H1 (cell line): ENCODE data around the gene ADK. TPM values are rescaled to one million over a fixed set of nuclear protein-coding genes. Genes with fewer than 3 reads are reported as not detected.

ENCODE experiments used
- BACH1 ChIP-seq: IDR thresholded peaks from 2 replicates; pipeline ENCODE4 v1.6.1; 2012; ENCODE audit warnings: low read length, improper control_type of control experiment
- JUN ChIP-seq: IDR thresholded peaks from 2 replicates; pipeline ENCODE4 v1.6.1; 2011; ENCODE audit warnings: low read depth, mild to moderate bottlenecking, improper control_type of control experiment, low read length
- TAF7 ChIP-seq: optimal IDR thresholded peaks from 2 replicates; pipeline ENCODE3; 2011; ENCODE audit warnings: low read depth, mild to moderate bottlenecking, inconsistent platforms, low read length, moderate library complexity, borderline replicate concordance
- TBP ChIP-seq: IDR thresholded peaks from 2 replicates; pipeline ENCODE4 v1.6.1; 2011; ENCODE audit warnings: low read depth, low read length, improper control_type of control experiment
- polyA plus RNA-seq, 7 experiments: library from polyadenylated mRNA; depleted of rRNA in 3 of 7; stranded (reverse) in 5 of 7; unstranded in 2 of 7; fragments of >200 nt in 5 of 7; fragments of 200-250 nt in 2 of 7; gene quantifications; 1 replicate in 5 of 7; 2 replicates in 1 of 7; 4 replicates in 1 of 7; pipeline versions ENCODE4 v1.2.1 to v1.2.3, GENCODE V29; 2011 to 2013; ENCODE audit warnings: missing spikeins in 2 of 7, mixed read lengths in 2 of 7
- total RNA-seq: library from RNA; stranded (reverse); fragmentation: NEBNext Ultra II Directional; extraction: Animal tissue kit (Norgen Biotek cat#: 25700); gene quantifications from 2 replicates; pipeline ENCODE4 v1.2.1, GENCODE V29; 2021
- TF ChIP-seq, protein P1 (sequence below): IDR thresholded peaks from 2 replicates; pipeline ENCODE4 v1.6.1; 2012; ENCODE audit warnings: inconsistent platforms

The ADK gene
- total and polyA plus RNA-seq, 2 of the 8 experiments (the other 6 are each of a cell fraction or from before 2014, with no cell fraction given), result 12.3 to 42.4 TPM

DNA sequence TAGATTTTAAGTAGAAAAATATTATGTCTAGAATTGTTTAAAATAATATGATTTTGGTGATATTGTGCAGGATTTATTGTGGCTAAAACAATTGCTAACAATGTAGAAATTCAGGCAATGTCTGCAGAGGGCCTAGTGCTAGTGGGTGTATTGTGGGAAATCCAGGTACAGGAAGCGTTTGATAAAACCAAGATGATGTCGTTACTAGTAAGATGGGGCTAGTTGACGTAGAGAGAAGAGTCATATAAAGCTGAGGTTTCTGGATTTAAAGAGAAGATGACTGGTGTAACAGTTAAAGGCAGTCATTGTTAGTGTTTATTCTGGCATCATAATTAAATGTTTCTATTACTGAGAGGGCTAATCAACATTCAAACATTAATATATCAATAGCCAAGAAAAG is 43.5 kb downstream of the ADK start (continued):
- no peak for TF ChIP-seq TAF7
- TF ChIP-seq JUN, result no peak
- TF ChIP-seq TBP, result no peak
- TF ChIP-seq BACH1, result no peak
- TF ChIP-seq, protein P1, sequence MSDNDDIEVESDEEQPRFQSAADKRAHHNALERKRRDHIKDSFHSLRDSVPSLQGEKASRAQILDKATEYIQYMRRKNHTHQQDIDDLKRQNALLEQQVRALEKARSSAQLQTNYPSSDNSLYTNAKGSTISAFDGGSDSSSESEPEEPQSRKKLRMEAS, result no peak
